HCT116 (cell line): ENCODE data around the gene SLC22A23.

ENCODE experiments used
- ATF3 ChIP-seq: IDR thresholded peaks from 2 replicates; pipeline ENCODE4 v1.6.1; 2012
- CBX3 ChIP-seq: IDR thresholded peaks from 2 replicates; pipeline ENCODE4 v1.6.1; 2012; ENCODE audit warnings: low read depth
- CEBPB ChIP-seq: IDR thresholded peaks from 2 replicates; pipeline ENCODE4 v1.6.1; 2012; ENCODE audit warnings: low read depth
- CTCF ChIP-seq, 3 experiments: fragments of 200-600 bp in 1 of 3; sonication (generic) in 1 of 3; IDR thresholded peaks in 2 of 3; conservative IDR thresholded peaks in 1 of 3; 2 replicates each; pipeline ENCODE4 v1.5.1; 2012 to 2017; ENCODE audit warnings: low read depth in 2 of 3, low read length in 2 of 3, antibody characterized with exemption in 1 of 3, borderline replicate concordance in 1 of 3, control low read depth in 1 of 3, mild to moderate bottlenecking in 1 of 3, mixed read lengths in 1 of 3, mixed run types in 1 of 3, moderate library complexity in 1 of 3; ENCODE audit not compliant: insufficient read depth in 1 of 3
- EZH2 ChIP-seq: fragments of 200-600 bp; sonication (generic); IDR thresholded peaks from 2 replicates; pipeline ENCODE4 v1.6.1; 2017; ENCODE audit warnings: antibody characterized with exemption, mixed run types
- POLR2A ChIP-seq: IDR thresholded peaks from 2 replicates; pipeline ENCODE4 v1.7.0; 2011; ENCODE audit warnings: borderline replicate concordance; ENCODE audit not compliant: insufficient read depth, insufficient read length; ENCODE audit errors: extremely low read depth
- POLR2AphosphoS5 ChIP-seq: IDR thresholded peaks from 2 replicates; pipeline ENCODE4 v1.6.1; 2011; ENCODE audit warnings: mild to moderate bottlenecking, low read depth, low read length, moderate library complexity
- SP1 ChIP-seq: IDR thresholded peaks from 2 replicates; pipeline ENCODE4 v1.6.1; 2012; ENCODE audit warnings: low read depth
- TCF7L2 ChIP-seq: IDR thresholded peaks from 2 replicates; pipeline ENCODE4 v1.7.0; 2011; ENCODE audit warnings: borderline replicate concordance, inconsistent platforms; ENCODE audit not compliant: insufficient read depth, insufficient read length; ENCODE audit errors: extremely low read depth

GRCh38 chr6:3352678-3353077 is 104.2 kb downstream of the SLC22A23 start:
- no peak for TF ChIP-seq CEBPB
- TF ChIP-seq POLR2AphosphoS5, result no peak
- no peak for TF ChIP-seq CTCF (IDR thresholded peaks at IDR 0.05 in 2 of 3, conservative IDR thresholded peaks at IDR 0.05 in 1 of 3; ENCODE audit: borderline replicate concordance in 1 of 3, insufficient read depth in 1 of 3, low read depth in 2 of 3, low read length in 2 of 3)
- no peak for TF ChIP-seq EZH2
- no peak for TF ChIP-seq POLR2A
- no peak for TF ChIP-seq CBX3
- TF ChIP-seq SP1, result no peak
- TF ChIP-seq TCF7L2, result no peak
- no peak for TF ChIP-seq ATF3
